Gastroesophageal sphincter (tissue), 4 donors: ENCODE results near the gene KLK6. TPM values are rescaled to one million over a fixed set of nuclear protein-coding genes. Genes with fewer than 3 reads are reported as not detected.

Source experiments
- ATAC-seq: fragments of 150-250 bp; one replicate; pipeline ENCODE4 v1.9.1; 2016; ENCODE audit warnings: mild to moderate bottlenecking, moderate library complexity
- H3K27ac ChIP-seq, 4 donors: fragments of 200-600 bp; sonication (generic) in 3 of 4; 1 replicate in 3 of 4; 2 replicates in 1 of 4; pipeline ENCODE4 v1.5.1; 2016 to 2019
- H3K27me3 ChIP-seq: fragments of 200-600 bp; sonication (generic); one replicate; pipeline ENCODE4 v1.5.1; 2019
- H3K36me3 ChIP-seq, 2 donors: fragments of 200-600 bp; sonication (generic); one replicate each; pipeline ENCODE4 v1.5.1; 2019; ENCODE audit warnings: control low read depth in 1 of 2
- H3K4me1 ChIP-seq, 3 donors: fragments of 200-600 bp; sonication (generic); 1 replicate in 2 of 3; 2 replicates in 1 of 3; pipeline ENCODE4 v1.5.1; 2016 to 2019; ENCODE audit warnings: control low read depth in 2 of 3
- H3K4me3 ChIP-seq, 2 donors: fragments of 200-600 bp; sonication (generic); one replicate each; pipeline ENCODE4 v1.5.1; 2019; ENCODE audit warnings: mild to moderate bottlenecking in 1 of 2, moderate library complexity in 1 of 2
- H3K9me3 ChIP-seq, 3 donors: fragments of 200-600 bp; sonication (generic); one replicate each; pipeline ENCODE4 v1.5.1; 2017 to 2019; ENCODE audit warnings: control low read depth in 2 of 3
- CTCF ChIP-seq, 4 experiments: fragments of 200-600 bp in 2 of 4; fragments of 450-650 bp in 2 of 4; sonication (generic) in 1 of 4; IDR thresholded peaks; one replicate each; pipeline ENCODE4 v1.5.1; 2017 to 2019; ENCODE audit warnings: antibody characterized with exemption in 4 of 4, mild to moderate bottlenecking in 2 of 4, moderate library complexity in 2 of 4
- EP300 ChIP-seq: sonication (generic); formaldehyde crosslinking; IDR thresholded peaks from one replicate; pipeline ENCODE4 v1.6.1; 2017; ENCODE audit warnings: antibody characterized with exemption, mild to moderate bottlenecking
- POLR2A ChIP-seq, 2 donors: fragments of 450-650 bp; IDR thresholded peaks; one replicate each; pipeline ENCODE4 v1.6.1; 2017; ENCODE audit warnings: antibody characterized with exemption in 2 of 2, mild to moderate bottlenecking in 2 of 2, moderate library complexity in 1 of 2
- POLR2AphosphoS5 ChIP-seq: sonication (generic); formaldehyde crosslinking; IDR thresholded peaks from one replicate; pipeline ENCODE4 v1.6.1; 2017; ENCODE audit warnings: antibody characterized with exemption
- WGBS, 2 donors: methylation state at CpG; one replicate each; pipeline ENCODE4 v1.1.5; 2018; ENCODE audit warnings: low coverage in 1 of 2; 5-methylcytosine and 5-hydroxymethylcytosine counted together
- total RNA-seq, 4 donors: library from RNA; depleted of rRNA; stranded (reverse); fragments of >200 nt; gene quantifications; one replicate each; pipeline ENCODE4 v1.1.0, GENCODE V29; 2016

Gene KLK6
- total RNA-seq, 4 donors from 2014 or later = 1.1 to 7.8 TPM; not detected in 2

- WGBS, 2 donors = 82 to 83% methylated on average over 3 to 4 of the region's 4 CpGs
- Histone ChIP-seq H3K9me3 (no peaks in the 10 kb centered on the region), H3K36me3 (no peaks in the 10 kb centered on the region), H3K4me3 (no peak overlapping the region), H3K27ac (no peak overlapping the region), H3K4me1 (no peaks in the 10 kb centered on the region), H3K27me3 (peaks cover 73% of the 10 kb centered on the region)
- no peak for ATAC-seq
- TF ChIP-seq EP300 = no peak
Measured at GRCh38 chr19:50947123-50947522, 22.3 kb downstream of the KLK6 start.

- peaks cover 0 to 5% (median 0%) of the 10 kb centered on the region in 3 donors for H3K9me3 ChIP-seq
- 44 to 68% methylated on average over 3 to 4 of the region's 4 CpGs for WGBS, 2 donors
- H3K27ac ChIP-seq = no peak overlapping the region
- H3K4me1 ChIP-seq = no peaks in the 10 kb centered on the region
- ATAC-seq = no peak
- H3K36me3 ChIP-seq = no peaks in the 10 kb centered on the region
- TF ChIP-seq POLR2AphosphoS5 (no peak), EP300 (no peak), POLR2A (IDR thresholded peaks at IDR 0.05) (no peak), CTCF (IDR thresholded peaks at IDR 0.05) (no peak)
- peaks cover 66% of the 10 kb centered on the region for H3K27me3 ChIP-seq
- H3K4me3 ChIP-seq = no peak overlapping the region
Measured at GRCh38 chr19:50944795-50945194, 24.6 kb downstream of the KLK6 start.

- Histone ChIP-seq H3K4me3 (no peak overlapping the region), H3K36me3 (no peaks in the 10 kb centered on the region), H3K9me3 (peaks cover 0 to 17% (median 0%) of the 10 kb centered on the region in 3 donors), H3K27ac (no peak overlapping the region), H3K27me3 (peaks cover 62% of the 10 kb centered on the region), H3K4me1 (no peaks in the 10 kb centered on the region)
- TF ChIP-seq CTCF (IDR thresholded peaks at IDR 0.05) (no peak), EP300 (no peak), POLR2AphosphoS5 (no peak), POLR2A (IDR thresholded peaks at IDR 0.05) (no peak)
- 72 to 73% methylated on average over 2 to 5 of the region's 10 CpGs for WGBS, 2 donors
- no peak for ATAC-seq
Measured at GRCh38 chr19:50943074-50943828, 26.1 kb downstream of the KLK6 start.

- Histone ChIP-seq H3K27ac (no peak overlapping the region), H3K36me3 (no peaks in the 10 kb centered on the region), H3K27me3 (peaks cover 63% of the 10 kb centered on the region), H3K9me3 (peaks cover 0 to 17% (median 0%) of the 10 kb centered on the region in 3 donors), H3K4me3 (no peak overlapping the region), H3K4me1 (no peaks in the 10 kb centered on the region)
- WGBS, 2 donors = 42 to 84% methylated on average over 2 of the region's 2 CpGs
- ATAC-seq = no peak
- TF ChIP-seq CTCF (IDR thresholded peaks at IDR 0.05) = no peak
- no peak for TF ChIP-seq POLR2A (IDR thresholded peaks at IDR 0.05)
Measured at GRCh38 chr19:50939596-50939995, 29.8 kb downstream of the KLK6 start.

GRCh38 chr19:50933640-50934039 lies 35.8 kb downstream of the KLK6 start:
- 64 to 67% methylated on average over 7 to 8 of the region's 8 CpGs for WGBS, 2 donors
- no peaks in the 10 kb centered on the region for H3K36me3 ChIP-seq
- H3K4me3 ChIP-seq = no peak overlapping the region
- H3K9me3 ChIP-seq = peaks cover 0 to 1% (median 0%) of the 10 kb centered on the region in 3 donors
- peaks cover 80% of the 10 kb centered on the region for H3K27me3 ChIP-seq
- ATAC-seq = no peak
- no peaks in the 10 kb centered on the region for H3K4me1 ChIP-seq
- no peak overlapping the region for H3K27ac ChIP-seq
- TF ChIP-seq POLR2A (IDR thresholded peaks at IDR 0.05) = no peak
- no peak for TF ChIP-seq EP300
- TF ChIP-seq POLR2AphosphoS5 = no peak
- no peak for TF ChIP-seq CTCF (IDR thresholded peaks at IDR 0.05)
